WTC11 (cell line): ENCODE results near the gene SMIM1.

ENCODE experiments used
- ESRRA ChIP-seq: sonication (generic); formaldehyde crosslinking; IDR thresholded peaks from 2 replicates; pipeline ENCODE4 v1.8.1; 2022; ENCODE audit warnings: mild to moderate bottlenecking, missing genetic modification reagents, borderline replicate concordance
- ETV6 ChIP-seq: sonication (generic); formaldehyde crosslinking; IDR thresholded peaks from 2 replicates; pipeline ENCODE4 v1.8.1; 2022; ENCODE audit warnings: mild to moderate bottlenecking, missing genetic modification reagents
- JUN ChIP-seq: sonication (generic); formaldehyde crosslinking; IDR thresholded peaks from 2 replicates; pipeline ENCODE4 v1.8.0; 2023; ENCODE audit warnings: mild to moderate bottlenecking, missing genetic modification reagents
- KAT7 ChIP-seq: sonication (generic); formaldehyde crosslinking; IDR thresholded peaks from 2 replicates; pipeline ENCODE4 v1.8.1; 2023; ENCODE audit warnings: missing genetic modification reagents, mild to moderate bottlenecking, borderline replicate concordance
- NFE2L1 ChIP-seq: sonication (generic); formaldehyde crosslinking; IDR thresholded peaks from 2 replicates; pipeline ENCODE4 v1.8.1; 2023; ENCODE audit warnings: missing genetic modification reagents
- NFYB ChIP-seq: sonication (generic); formaldehyde crosslinking; conservative IDR thresholded peaks from 2 replicates; pipeline ENCODE4 v1.8.0; 2022; ENCODE audit warnings: low read depth, missing genetic modification reagents
- NR2C2 ChIP-seq: sonication (generic); formaldehyde crosslinking; IDR thresholded peaks from 2 replicates; pipeline ENCODE4 v1.8.0; 2022; ENCODE audit warnings: mild to moderate bottlenecking, missing genetic modification reagents
- PRRX2 ChIP-seq: fragments of 250-450 bp; sonication (Bioruptor Pico); IDR thresholded peaks from 2 replicates; pipeline ENCODE4 v1.8.0; 2021; ENCODE audit warnings: mild to moderate bottlenecking
- RORB ChIP-seq: fragments of 250-450 bp; sonication (Bioruptor Pico); IDR thresholded peaks from 2 replicates; pipeline ENCODE4 v1.9.0; 2021; ENCODE audit warnings: mild to moderate bottlenecking
- SOX15 ChIP-seq: fragments of 250-450 bp; sonication (Bioruptor Pico); IDR thresholded peaks from 2 replicates; pipeline ENCODE4 v1.9.0; 2021; ENCODE audit warnings: mild to moderate bottlenecking
- TF ChIP-seq, protein P1 (sequence below): fragments of 200-600 bp; IDR thresholded peaks from 2 replicates; pipeline ENCODE4 v1.8.0; 2022; ENCODE audit warnings: antibody characterized with exemption
- TF ChIP-seq, protein P2 (sequence below): sonication (generic); formaldehyde crosslinking; IDR thresholded peaks from 2 replicates; pipeline ENCODE4 v1.8.0; 2022; ENCODE audit warnings: missing genetic modification reagents
- TF ChIP-seq, protein P3 (sequence below): fragments of 250-450 bp; sonication (Bioruptor Pico); IDR thresholded peaks from 2 replicates; pipeline ENCODE4 v1.9.0; 2021; ENCODE audit warnings: mild to moderate bottlenecking
- TF ChIP-seq, protein P4 (sequence below): sonication (generic); formaldehyde crosslinking; IDR thresholded peaks from 2 replicates; pipeline ENCODE4 v1.8.1; 2022; ENCODE audit warnings: low read depth, missing genetic modification reagents, borderline replicate concordance

DNA sequence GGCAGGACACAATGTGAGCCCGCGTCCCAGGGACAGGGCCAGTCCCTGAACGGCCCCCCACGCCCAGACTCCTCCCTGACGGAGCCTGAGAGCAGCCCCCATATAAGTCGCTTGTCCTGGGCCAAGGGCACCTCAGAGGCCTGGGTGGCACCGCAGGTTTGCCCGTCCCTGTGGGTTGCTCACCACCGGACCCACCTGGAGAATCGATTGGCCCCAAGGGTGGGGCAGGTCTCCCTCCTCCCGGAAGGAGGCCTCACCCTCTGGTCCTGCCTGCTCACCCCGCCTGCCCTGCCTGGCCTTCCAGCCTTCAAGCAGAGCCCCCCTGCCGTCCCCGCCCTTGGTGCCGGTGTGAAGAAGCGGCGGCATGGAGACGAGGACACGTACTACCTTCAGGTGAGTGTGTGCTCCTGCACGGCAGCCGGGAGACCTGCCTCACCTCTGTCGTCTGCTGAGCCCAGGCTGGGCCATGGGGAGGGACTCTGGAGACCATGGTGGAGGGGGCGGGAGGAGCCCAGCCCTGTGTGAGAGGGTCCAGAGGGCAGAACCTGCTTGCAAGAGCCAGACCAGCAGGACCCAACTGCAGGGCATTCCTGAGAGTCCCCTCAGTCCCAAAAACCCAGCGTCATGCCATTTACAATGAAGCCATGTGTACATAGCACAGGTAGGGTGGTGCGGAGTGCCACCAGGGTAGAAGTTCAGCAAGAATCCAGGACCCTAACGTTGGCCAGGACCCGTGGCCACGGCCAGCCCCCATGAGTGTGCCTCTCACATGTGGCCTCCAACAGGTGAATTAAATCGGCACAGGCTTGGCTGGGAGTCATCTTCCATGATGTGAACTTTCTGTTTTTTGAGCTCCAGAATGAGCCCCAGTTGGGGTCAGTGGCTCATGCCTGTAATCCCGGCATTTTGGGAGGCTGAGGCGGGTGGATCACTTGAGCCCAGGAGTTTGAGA lies 44.4 kb upstream of the SMIM1 start:
- TF ChIP-seq, protein P1, sequence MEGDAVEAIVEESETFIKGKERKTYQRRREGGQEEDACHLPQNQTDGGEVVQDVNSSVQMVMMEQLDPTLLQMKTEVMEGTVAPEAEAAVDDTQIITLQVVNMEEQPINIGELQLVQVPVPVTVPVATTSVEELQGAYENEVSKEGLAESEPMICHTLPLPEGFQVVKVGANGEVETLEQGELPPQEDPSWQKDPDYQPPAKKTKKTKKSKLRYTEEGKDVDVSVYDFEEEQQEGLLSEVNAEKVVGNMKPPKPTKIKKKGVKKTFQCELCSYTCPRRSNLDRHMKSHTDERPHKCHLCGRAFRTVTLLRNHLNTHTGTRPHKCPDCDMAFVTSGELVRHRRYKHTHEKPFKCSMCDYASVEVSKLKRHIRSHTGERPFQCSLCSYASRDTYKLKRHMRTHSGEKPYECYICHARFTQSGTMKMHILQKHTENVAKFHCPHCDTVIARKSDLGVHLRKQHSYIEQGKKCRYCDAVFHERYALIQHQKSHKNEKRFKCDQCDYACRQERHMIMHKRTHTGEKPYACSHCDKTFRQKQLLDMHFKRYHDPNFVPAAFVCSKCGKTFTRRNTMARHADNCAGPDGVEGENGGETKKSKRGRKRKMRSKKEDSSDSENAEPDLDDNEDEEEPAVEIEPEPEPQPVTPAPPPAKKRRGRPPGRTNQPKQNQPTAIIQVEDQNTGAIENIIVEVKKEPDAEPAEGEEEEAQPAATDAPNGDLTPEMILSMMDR, result no peak
- TF ChIP-seq JUN (CRISPR knock-in tag) (no peak), PRRX2 (CRISPR knock-in tag) (no peak), ETV6 (CRISPR knock-in tag) (no peak), KAT7 (CRISPR knock-in tag) (no peak), RORB (no peak), NR2C2 (CRISPR knock-in tag) (no peak), NFYB (no peak), SOX15 (CRISPR knock-in tag) (no peak), NFE2L1 (CRISPR knock-in tag) (no peak), ESRRA (no peak)
- TF ChIP-seq, protein P2, sequence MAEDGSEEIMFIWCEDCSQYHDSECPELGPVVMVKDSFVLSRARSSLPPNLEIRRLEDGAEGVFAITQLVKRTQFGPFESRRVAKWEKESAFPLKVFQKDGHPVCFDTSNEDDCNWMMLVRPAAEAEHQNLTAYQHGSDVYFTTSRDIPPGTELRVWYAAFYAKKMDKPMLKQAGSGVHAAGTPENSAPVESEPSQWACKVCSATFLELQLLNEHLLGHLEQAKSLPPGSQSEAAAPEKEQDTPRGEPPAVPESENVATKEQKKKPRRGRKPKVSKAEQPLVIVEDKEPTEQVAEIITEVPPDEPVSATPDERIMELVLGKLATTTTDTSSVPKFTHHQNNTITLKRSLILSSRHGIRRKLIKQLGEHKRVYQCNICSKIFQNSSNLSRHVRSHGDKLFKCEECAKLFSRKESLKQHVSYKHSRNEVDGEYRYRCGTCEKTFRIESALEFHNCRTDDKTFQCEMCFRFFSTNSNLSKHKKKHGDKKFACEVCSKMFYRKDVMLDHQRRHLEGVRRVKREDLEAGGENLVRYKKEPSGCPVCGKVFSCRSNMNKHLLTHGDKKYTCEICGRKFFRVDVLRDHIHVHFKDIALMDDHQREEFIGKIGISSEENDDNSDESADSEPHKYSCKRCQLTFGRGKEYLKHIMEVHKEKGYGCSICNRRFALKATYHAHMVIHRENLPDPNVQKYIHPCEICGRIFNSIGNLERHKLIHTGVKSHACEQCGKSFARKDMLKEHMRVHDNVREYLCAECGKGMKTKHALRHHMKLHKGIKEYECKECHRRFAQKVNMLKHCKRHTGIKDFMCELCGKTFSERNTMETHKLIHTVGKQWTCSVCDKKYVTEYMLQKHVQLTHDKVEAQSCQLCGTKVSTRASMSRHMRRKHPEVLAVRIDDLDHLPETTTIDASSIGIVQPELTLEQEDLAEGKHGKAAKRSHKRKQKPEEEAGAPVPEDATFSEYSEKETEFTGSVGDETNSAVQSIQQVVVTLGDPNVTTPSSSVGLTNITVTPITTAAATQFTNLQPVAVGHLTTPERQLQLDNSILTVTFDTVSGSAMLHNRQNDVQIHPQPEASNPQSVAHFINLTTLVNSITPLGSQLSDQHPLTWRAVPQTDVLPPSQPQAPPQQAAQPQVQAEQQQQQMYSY (CRISPR knock-in tag), result no peak
- TF ChIP-seq, protein P3, sequence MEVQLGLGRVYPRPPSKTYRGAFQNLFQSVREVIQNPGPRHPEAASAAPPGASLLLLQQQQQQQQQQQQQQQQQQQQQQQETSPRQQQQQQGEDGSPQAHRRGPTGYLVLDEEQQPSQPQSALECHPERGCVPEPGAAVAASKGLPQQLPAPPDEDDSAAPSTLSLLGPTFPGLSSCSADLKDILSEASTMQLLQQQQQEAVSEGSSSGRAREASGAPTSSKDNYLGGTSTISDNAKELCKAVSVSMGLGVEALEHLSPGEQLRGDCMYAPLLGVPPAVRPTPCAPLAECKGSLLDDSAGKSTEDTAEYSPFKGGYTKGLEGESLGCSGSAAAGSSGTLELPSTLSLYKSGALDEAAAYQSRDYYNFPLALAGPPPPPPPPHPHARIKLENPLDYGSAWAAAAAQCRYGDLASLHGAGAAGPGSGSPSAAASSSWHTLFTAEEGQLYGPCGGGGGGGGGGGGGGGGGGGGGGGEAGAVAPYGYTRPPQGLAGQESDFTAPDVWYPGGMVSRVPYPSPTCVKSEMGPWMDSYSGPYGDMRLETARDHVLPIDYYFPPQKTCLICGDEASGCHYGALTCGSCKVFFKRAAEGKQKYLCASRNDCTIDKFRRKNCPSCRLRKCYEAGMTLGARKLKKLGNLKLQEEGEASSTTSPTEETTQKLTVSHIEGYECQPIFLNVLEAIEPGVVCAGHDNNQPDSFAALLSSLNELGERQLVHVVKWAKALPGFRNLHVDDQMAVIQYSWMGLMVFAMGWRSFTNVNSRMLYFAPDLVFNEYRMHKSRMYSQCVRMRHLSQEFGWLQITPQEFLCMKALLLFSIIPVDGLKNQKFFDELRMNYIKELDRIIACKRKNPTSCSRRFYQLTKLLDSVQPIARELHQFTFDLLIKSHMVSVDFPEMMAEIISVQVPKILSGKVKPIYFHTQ (CRISPR knock-in tag), result no peak
- TF ChIP-seq, protein P4, sequence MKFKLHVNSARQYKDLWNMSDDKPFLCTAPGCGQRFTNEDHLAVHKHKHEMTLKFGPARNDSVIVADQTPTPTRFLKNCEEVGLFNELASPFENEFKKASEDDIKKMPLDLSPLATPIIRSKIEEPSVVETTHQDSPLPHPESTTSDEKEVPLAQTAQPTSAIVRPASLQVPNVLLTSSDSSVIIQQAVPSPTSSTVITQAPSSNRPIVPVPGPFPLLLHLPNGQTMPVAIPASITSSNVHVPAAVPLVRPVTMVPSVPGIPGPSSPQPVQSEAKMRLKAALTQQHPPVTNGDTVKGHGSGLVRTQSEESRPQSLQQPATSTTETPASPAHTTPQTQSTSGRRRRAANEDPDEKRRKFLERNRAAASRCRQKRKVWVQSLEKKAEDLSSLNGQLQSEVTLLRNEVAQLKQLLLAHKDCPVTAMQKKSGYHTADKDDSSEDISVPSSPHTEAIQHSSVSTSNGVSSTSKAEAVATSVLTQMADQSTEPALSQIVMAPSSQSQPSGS (CRISPR knock-in tag), result no peak
